ENCODE measurements around the gene CARD16. TPM values are rescaled to one million over a fixed set of nuclear protein-coding genes. Genes with fewer than 3 reads are reported as not detected.

Gene CARD16
- total RNA-seq, 1 donor from 2014 or later: 2.0 TPM

- Histone ChIP-seq H2AFZ (ENCODE audit: low read depth, low read length) (no peak overlapping the region), H3K27ac (ENCODE audit: low read depth, low read length) (peak overlapping the region; percentile 60), H3K9me3 (ENCODE audit: insufficient read depth, low read depth, low read length) (no peaks in the 10 kb centered on the region), H3K79me2 (ENCODE audit: insufficient read depth, low read length) (no peaks in the 10 kb centered on the region), H3K36me3 (ENCODE audit: insufficient read depth, low read length) (no peaks in the 10 kb centered on the region), H4K20me1 (ENCODE audit: insufficient read depth, low read length) (no peaks in the 10 kb centered on the region), H3K9ac (ENCODE audit: low read length) (no peak overlapping the region), H3K27me3 (ENCODE audit: insufficient read depth, low read length) (no peaks in the 10 kb centered on the region), H3K4me3 (ENCODE audit: insufficient read depth, low read depth, low read length) (no peak overlapping the region), H3K4me2 (ENCODE audit: low read length) (peak overlapping the region; percentile 38), H3K4me1 (ENCODE audit: insufficient read depth, low read length) (no peaks in the 10 kb centered on the region)
- no peaks in the 10 kb centered on the region for H3K36me3 Mint-ChIP-seq (ENCODE audit: low read depth, unreplicated experiment)
- no peak for TF ChIP-seq EZH2 (IDR thresholded peaks at IDR 0.05; ENCODE audit: insufficient read depth, low read length)
- TF ChIP-seq, protein P1, sequence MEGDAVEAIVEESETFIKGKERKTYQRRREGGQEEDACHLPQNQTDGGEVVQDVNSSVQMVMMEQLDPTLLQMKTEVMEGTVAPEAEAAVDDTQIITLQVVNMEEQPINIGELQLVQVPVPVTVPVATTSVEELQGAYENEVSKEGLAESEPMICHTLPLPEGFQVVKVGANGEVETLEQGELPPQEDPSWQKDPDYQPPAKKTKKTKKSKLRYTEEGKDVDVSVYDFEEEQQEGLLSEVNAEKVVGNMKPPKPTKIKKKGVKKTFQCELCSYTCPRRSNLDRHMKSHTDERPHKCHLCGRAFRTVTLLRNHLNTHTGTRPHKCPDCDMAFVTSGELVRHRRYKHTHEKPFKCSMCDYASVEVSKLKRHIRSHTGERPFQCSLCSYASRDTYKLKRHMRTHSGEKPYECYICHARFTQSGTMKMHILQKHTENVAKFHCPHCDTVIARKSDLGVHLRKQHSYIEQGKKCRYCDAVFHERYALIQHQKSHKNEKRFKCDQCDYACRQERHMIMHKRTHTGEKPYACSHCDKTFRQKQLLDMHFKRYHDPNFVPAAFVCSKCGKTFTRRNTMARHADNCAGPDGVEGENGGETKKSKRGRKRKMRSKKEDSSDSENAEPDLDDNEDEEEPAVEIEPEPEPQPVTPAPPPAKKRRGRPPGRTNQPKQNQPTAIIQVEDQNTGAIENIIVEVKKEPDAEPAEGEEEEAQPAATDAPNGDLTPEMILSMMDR (IDR thresholded peaks at IDR 0.05; ENCODE audit: insufficient read depth, low read depth, low read length): no peak
- peak; percentile 68 for FAIRE-seq
- H3K4me1 Mint-ChIP-seq (ENCODE audit: low read depth, unreplicated experiment): peaks cover 20% of the 10 kb centered on the region
- H3K4me3 Mint-ChIP-seq (ENCODE audit: unreplicated experiment): no peak overlapping the region
- H3K9me3 Mint-ChIP-seq (ENCODE audit: unreplicated experiment): peaks cover 5% of the 10 kb centered on the region
- peak overlapping the region; percentile 82 for H3K27ac Mint-ChIP-seq (ENCODE audit: unreplicated experiment)
- DNase-seq (ENCODE audit: low read depth): peak; percentile 99
- H3K27me3 Mint-ChIP-seq (ENCODE audit: low read depth, unreplicated experiment): no peaks in the 10 kb centered on the region
Measured at GRCh38 chr11:105046898-105047579, 1.9 kb upstream of the CARD16 start.

DNA sequence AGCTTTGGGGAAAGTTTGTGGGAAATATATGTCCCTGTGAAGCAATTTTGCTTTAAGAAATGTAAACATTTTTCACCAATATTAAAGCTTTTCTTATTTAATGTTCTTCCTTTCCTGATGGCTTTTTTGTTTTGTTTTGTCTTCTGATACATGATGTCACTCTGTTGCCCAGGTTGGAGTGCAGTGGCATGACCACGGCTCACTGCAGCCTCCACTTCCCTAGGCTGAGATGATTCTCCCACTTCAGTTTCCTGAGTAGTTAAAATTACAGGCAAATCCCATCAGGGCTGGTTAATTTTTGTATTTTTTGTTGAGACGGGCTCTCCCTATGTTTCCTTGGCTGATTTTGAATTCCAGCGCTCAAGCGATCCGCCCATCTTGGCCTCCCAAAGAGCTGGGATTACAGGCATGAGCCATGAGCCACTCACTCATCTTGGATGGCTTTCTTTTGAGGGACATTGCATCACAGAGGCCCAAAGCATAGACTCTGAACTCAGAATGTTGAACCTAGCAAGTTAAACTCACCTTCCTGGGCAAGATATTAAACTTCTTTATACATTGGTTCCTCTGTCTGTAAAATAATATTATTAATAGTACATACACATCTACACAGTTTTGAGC, 651 bp upstream of the CARD16 start:
- no peak for FAIRE-seq
- Histone ChIP-seq H3K27ac (ENCODE audit: low read depth, low read length) (no peak overlapping the region), H3K4me2 (ENCODE audit: low read length) (no peak overlapping the region)

More for the DNA sequence above, 651 bp upstream of the CARD16 start:
- Histone ChIP-seq H3K4me1 (ENCODE audit: insufficient read depth, low read length) (no peaks in the 10 kb centered on the region), H3K36me3 (ENCODE audit: insufficient read depth, low read length) (no peaks in the 10 kb centered on the region), H3K9ac (ENCODE audit: low read length) (no peak overlapping the region), H3K4me3 (ENCODE audit: insufficient read depth, low read depth, low read length) (no peak overlapping the region), H3K27me3 (ENCODE audit: insufficient read depth, low read length) (no peaks in the 10 kb centered on the region), H4K20me1 (ENCODE audit: insufficient read depth, low read length) (no peaks in the 10 kb centered on the region), H3K9me3 (ENCODE audit: insufficient read depth, low read depth, low read length) (no peaks in the 10 kb centered on the region), H3K79me2 (ENCODE audit: insufficient read depth, low read length) (no peaks in the 10 kb centered on the region), H2AFZ (ENCODE audit: low read depth, low read length) (no peak overlapping the region)
- peaks cover 20% of the 10 kb centered on the region for H3K4me1 Mint-ChIP-seq (ENCODE audit: low read depth, unreplicated experiment)
- H3K9me3 Mint-ChIP-seq (ENCODE audit: unreplicated experiment): peaks cover 2% of the 10 kb centered on the region
- no peaks in the 10 kb centered on the region for H3K27me3 Mint-ChIP-seq (ENCODE audit: low read depth, unreplicated experiment)
- TF ChIP-seq, protein P1 (IDR thresholded peaks at IDR 0.05; ENCODE audit: insufficient read depth, low read depth, low read length): no peak
- no peak for TF ChIP-seq EZH2 (IDR thresholded peaks at IDR 0.05; ENCODE audit: insufficient read depth, low read length)
- peak overlapping the region; percentile 64 for H3K27ac Mint-ChIP-seq (ENCODE audit: unreplicated experiment)
- H3K36me3 Mint-ChIP-seq (ENCODE audit: low read depth, unreplicated experiment): no peaks in the 10 kb centered on the region
- no peak overlapping the region for H3K4me3 Mint-ChIP-seq (ENCODE audit: unreplicated experiment)
- no peak for DNase-seq (ENCODE audit: low read depth)
